ENCODE measurements around the gene MAOB.

- TF ChIP-seq SP1 (IDR thresholded peaks at IDR 0.05), result no peak
- TF ChIP-seq FOXA1 (IDR thresholded peaks at IDR 0.05), result no peak
- TF ChIP-seq FOXM1 (IDR thresholded peaks at IDR 0.05; ENCODE audit: borderline replicate concordance), result no peak
Observed at GRCh38 chrX:43862434-43862833, 19.8 kb downstream of the MAOB start.
